GM19324 (cell line): ENCODE measurements around the gene RNF213.

ENCODE experiments used
- ATAC-seq: cut with Tn5 transposase; IDR thresholded peaks from one replicate; pipeline ENCODE4 v1.9.1; 2021; ENCODE audit warnings: mild to moderate bottlenecking, moderate library complexity; ENCODE audit not compliant: unreplicated experiment, low FRiP score

Gene RNF213

DNA sequence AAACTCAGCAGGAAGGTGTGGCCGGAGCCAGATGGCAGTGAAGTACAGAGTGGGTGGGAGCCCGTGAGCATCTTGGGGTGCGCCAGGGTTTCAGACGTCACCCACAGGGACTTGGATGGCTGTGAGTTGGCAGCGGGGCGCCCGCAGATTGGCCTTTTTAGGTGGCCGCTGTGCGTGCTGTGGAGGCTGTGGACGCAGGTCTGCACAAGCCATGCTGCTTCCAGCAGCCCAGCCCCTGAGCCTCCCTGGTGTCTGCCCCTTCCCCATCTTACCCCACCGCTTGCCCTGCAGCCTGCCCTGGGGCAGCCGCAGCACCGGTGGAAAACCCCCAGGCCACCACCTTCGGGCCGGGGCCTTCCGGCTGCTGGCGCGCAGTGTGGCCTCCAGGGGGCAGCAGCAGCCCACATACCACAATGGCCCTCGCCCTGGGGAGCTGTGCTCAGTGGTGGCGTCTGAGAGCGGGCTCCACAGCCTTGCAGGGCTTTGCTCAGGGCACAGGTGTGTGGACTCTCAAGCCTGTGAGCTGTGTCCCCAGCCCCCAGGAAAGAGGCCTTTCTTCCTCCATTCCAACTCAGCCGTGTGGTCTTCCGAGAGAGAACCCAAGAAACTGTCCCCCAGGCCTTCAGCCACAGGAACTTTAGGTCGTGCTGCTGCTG lies 166.1 kb downstream of the RNF213 start:
- no peak for ATAC-seq

DNA sequence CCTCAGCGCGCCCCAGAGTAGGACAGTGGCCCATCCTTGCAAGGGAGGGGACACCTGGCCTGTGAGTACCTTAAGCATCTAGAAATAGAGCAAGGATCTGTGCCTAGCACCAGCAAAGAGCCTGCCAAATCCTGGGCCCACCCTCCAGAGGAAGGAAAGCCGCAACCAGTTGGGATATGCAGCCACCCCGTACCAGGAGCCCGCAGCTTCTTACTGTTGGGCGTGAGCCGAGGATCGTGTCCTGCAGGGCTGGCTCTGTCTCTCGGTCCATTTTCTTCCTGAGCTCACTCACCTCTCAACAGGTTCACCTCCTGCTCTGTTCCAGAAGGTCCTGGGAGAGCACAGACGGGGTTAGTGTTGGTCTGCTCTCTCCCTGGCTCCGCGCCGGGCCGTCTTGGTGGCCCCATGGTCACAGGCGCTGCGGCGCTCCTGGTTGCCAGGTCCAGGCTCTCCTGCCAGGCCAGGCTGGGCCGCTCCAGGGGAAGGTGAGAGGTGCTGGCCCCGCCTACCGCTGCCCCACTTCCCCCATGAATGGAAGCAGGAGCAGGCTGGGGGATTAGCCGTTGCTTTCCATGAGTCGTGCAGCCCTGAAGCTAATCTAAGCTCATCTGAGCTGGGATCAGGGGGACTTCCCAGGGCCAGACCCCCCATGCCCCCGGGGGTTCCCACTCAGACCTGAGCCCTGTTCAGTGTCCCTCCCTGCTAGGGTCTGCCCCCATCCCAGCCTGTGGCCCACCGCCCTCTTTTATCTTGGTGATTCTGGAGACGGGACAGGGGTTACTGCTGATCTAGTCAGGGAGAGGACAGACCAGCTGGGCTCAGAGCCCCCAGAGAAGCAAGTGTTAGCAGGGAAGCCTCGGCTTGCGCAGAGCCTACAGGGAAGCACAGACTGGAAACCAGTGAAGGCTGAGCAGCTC lies 167.0 kb downstream of the RNF213 start:
- ATAC-seq = no peak

DNA sequence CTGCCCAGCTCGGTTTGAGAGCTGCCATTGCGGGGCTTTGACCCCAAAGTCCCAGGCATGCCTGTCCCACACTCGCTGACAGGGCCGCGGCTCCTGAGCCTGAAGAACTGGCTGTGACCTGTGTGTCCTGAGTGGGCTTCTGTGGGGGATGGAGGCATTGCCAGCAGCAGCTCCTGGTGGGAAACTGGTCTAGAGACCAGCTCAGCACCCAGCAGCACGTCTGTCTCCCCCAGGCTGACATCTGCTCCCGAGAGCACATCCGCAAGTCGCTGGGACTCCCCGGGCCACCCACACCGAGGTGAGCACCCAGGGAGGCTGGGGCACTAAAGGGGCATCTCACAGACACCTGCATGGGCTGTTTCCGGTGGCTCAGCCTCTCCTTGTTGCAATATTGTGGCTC lies 167.7 kb downstream of the RNF213 start:
- ATAC-seq = no peak

DNA sequence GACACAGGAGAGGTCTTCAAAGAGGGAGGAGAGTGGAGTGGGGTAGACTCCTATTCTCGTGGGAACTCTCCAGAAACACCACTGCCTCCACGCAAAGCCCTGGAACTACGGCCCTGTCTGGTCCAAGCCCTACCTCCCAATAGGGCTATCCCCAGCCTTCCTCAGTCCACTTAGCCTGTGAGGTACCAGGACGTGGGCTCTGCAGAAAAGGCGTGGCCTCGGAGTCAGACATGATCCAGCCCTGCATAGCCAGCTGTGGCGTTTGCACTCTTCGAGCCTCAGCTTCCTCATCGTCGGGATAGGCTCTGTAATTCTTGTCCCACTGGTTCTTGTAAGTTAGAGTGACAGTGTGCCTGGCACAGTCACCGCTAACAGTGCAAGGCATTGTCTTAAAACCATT lies 168.1 kb downstream of the RNF213 start:
- ATAC-seq = no peak

DNA sequence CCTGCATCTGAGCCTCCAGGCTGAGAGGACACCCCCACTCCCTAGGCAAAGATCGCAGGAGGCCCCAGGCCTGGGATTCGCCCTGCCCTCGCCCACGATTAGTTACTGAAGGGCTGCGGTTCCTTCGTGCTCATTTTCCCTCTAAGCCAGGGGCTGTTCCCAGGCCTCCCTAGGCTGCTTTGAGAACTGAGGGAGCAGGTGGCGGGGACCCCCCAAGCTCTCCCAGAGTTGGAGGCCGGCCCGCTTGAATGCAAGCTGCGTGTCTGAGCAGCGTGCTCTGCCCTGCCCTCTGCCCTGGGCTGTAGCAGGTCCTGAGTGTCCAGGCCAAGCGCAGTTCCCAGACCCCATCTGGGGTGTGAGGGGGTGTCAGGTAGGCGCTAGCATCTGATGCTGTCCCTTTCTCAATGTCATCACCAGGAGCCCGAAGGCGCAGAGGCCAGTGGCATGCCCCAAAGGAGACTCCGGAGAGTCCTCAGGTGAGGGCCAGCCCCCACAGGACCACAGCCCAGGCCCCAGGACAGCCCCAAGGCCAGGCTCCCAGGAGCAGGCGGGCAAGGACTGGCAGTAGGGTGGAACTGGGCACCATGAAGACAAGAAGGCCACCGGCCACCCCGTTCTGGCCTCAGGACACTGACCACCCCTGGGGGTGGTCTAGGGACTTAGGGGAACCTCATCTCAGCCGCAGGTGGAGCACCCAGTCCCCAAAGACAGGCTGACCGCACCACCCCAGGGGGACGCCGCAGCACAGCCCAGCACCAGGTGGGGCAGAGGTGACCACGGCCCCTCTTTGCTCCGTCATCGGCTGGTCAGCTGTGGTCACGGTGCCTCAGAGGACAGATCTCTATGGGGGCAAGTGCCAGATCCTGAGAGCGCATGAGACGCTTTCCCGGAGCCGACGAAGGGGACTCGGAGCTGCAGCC lies 169.0 kb downstream of the RNF213 start:
- no peak for ATAC-seq

DNA sequence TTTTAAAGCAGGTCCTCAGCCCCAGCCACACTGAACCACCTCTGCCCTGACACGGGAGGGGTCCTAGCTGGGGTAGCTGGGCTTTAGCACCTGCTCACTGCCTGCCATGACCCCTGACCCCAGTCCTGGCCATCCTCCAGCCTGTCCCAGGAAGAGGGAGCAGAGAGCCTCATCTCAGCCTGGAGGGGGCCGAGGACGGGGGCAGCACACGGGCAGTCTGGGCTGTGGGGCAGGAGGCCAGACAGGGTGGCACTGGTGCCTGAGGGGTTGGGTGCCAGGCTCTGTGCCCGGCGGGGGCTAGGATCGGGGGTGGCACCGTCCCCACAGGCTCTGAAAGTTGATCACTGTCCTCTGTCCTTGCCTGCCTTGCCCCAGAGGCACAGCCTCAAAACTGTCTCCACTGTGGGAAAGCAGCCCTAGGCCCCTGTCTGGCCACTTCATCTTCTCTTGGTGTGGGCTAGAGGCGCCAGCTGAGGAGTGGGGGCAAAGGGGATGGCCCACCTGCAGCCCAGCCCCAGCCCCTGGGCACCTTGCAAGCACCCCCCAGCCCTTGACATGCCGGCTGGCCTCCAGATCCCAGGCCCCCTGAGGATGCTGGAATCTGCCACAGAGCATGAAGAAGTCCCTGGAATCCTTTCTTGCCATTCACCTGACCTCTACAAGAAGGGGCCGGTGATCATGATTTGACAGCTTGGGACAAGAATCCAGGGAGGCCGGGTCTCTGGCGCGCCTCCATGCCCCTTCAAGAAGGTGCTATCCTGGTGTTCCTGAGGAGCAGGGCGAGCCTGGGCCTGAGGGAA lies 170.0 kb downstream of the RNF213 start:
- ATAC-seq = no peak

DNA sequence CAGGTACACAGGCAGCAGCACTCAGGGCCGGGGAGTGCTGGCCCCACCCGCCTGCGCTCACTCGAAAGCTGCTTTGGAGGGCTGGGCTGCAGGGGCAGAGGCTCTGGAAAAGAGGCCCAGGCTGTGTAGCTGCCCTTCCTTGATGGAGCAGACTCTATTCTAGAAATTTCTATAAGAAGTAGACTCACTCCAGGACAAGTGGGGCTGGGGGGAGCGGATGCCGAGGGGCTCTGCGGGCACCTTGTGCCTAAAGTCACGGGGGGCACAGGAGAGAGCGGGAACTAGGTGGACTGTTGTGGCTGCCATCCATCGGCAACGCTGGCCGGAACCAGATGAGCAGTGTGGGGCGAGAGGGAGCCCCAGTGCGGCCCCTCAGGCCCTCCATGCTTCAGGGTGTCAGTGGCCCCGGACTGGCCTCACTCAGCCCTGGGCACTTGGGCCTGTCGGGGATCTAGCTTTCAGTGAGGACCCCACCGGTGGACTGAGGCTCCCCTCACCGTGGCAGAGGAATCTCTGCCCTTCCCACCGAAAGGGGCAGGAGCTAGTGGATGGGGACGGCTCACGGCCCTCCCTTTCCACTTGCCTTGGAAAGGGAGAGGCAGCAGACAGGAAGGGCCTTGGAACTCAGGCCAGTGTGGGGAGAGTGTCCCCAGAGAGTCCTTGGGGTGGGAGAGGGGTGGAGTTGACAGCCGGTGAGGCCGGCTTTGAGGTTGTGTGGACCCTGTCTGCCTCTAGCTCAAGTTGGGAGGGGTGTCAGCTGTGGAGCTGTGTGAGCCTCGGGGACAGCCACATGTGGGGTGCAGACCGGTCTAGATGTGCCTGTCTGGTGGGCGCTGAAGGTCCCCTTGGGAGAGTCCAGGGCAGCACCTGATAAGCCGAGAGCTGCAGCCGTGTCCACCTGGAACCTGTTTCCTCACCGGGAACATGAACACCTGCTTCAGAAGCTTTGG lies 170.9 kb downstream of the RNF213 start:
- no peak for ATAC-seq

DNA sequence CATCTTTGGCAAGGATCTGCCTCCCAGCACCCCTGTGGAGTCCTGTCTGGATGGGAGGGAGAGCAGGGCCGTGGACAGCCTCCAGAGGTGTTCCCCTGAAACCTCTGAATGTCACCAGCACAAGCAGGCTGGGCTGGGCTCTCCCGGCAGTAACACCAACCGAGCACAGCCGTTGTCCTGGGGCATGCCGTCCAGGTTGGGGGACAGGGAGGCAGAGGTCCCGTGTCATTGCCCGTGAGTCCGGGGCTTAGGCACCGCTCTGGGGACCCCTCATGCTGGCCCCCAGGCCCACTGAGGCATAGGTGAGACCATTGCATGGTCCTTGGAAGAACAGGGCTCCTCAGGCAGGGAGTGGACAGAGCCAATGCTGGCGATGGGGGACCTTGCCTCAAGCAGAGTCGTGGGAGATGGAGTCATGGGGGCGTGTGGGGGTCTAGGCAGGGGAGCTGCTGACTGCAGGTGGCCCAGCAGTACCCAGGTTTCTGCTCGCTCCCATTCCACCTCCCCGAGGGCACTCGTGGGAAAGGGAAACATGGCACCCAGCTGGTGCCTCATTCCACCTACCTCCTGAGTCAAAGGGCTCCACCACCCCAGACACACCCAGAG lies 171.8 kb downstream of the RNF213 start:
- ATAC-seq = no peak

DNA sequence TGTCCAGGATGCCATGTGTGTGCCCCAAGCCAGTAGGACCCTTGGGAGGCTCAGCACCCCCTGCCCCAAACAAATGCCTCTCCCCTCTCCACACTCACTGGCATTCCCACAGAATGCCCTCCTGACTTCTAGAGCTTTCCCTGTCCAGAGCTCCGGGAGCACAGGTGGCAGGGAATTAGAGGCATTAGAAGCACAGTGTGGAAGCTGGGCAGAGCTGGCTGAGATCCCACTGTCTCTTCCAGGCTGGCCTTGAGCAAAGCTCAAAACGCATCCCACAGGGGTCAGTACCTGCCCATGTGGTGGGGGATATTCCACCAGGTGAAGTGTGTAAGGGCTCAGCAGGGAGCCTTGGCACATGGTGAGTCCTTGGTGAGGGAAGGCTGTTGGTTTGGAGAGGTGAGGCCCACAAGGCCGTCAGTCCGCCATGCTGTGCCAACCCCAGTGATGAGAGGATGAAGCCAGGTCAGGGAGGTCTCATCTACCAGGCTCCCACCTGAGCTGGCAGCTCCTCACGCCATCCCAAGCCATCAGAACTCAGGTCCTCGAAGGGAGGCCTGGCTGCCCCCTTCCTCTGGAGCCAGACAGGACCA lies 172.4 kb downstream of the RNF213 start:
- ATAC-seq = no peak

DNA sequence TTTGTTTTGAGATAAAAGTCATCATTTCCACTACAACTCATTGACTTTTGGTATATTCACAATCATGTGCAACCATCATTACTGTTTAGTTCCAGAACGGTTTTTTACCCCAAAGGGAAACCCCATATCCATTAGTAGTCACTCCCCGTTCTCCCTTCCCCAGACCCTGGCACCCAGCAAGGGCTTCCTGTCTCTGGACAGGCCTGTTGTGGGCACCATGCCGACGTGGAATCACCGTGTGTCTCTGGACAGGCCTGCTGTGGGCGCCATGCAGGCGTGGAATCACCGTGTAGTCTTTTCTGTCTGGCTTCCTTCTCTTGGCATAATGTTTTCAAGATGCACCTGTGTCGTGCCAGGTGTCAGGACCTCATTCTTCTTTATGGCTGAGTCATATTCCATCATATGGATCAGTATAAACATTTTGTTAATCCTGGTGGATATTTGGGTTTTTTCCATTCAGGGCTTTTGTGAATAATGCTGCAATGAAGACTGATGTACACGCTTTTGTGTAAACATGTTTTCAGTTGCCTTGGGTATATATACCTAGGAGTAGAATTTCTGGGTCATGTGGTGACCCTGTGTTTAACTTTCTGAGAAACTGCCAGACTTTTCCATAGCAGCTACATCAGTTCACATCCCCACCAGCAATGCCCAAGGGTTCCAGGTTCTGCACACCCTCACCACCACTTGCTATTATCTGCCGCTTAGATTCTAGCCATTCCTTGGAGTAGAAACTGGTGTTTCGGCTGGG lies 173.4 kb downstream of the RNF213 start:
- no peak for ATAC-seq

DNA sequence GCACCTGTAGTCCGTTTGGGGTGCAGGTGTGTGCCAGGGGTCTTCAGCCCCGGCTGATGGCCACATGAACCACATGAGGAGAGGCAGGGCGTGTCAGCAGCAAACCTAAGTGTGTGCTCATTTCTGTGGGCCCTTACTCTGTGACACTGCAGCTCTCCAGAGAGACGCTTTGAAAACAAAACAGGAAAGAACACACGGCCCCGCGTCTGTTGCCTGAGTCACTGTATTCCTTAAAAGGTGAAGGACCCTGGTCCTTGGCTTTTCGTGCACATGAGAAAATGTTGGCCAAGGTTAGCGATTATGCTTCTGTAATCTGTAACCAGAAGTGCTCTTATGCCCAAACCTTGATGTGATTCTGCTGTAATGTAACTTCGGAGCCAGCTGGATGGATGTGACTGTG lies 176.9 kb downstream of the RNF213 start:
- no peak for ATAC-seq

DNA sequence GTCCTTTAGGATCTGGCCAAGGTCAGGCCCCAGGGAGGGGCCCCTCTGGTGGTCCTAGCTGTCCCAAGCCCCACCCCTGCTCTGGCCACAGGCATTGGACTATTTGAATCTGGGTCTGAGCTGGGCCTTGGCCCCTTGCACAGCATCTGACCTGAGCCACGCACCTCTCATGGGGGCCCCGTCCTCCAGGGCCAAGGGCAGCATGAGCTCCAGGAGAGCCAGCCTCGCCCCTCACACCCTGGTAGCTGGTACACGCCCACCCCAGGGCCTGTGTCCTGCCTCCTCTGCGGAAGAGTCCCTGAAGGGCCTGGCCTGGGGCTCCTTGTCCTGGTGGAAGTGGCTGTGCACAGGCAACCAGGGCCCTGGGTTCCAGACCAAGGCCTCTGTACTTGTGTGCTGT lies 178.2 kb downstream of the RNF213 start:
- no peak for ATAC-seq

DNA sequence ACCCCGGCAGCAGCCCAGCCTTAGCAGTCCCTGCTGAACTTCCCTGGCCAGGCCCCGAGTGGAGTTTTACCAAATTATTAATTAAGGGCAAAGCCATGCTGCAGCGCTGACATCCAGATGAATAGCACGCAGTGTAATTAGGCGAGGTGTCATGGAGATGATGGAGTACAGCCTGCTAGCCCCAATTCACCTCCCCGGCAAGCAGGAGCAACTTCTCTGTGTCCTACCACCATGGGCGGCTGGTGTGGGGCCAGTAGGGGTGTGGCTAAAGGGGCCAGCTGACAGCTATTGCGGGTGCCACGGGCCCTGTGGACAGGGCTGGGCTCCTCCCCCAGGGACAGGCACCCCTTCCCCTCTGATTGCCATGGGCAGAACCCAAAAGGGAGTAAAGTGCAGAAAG lies 178.8 kb downstream of the RNF213 start:
- no peak for ATAC-seq

DNA sequence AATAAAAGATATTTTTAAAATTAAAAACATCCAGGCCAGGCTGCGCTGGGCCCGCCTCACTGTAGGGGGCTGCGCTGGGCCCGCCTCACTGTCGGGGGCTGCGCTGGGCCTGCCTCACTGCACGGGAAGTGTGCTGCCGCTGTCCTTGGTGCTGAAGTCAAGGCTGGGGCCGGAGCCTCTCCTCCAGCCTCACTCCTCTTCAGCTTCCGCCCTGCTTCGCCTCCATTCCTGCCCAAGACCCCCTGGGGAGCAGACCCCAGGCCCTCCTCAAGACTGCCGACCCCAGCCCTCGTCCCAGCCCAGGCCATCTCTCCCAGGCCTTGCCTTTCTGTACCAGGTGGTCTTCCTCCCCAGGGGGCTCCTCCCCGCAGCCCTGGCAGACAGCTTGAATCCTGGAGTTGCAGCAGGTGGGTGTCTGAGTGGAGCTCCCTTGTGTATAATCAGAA lies 180.5 kb downstream of the RNF213 start:
- no peak for ATAC-seq

DNA sequence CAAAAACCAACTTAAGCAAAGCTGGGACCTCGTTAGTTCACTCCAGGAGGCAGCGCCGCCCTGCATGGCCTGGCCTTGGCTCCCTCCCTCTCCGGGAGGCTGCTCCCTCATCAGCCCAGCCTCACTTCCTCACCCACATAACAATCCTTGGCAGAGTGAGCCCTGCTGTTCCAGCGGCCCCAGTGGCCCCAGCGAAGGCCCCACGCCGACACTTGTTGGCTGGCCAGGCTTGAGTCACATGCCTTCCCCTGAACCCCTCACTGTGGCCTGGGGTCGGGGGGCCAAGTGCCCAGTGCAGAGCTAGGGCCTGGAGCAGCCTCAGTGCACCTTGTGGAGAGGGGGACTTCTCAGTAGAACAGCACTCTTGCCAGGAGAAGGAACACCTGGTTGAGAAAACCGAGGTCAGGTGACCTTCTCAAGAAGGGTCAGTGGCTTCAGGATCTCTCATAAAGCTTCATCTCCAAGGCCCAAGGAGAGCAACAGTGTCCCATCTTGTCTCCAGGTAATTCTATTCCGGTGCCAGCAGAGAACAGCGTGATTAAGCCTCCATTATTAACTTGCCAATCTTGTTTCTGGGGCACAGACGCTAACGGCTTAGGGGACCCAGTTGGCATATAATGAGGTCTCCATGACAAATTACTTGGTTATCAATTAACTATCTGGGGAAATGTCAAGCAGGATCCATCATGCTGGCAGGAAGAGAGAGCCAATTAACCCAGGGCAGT lies 181.1 kb downstream of the RNF213 start:
- no peak for ATAC-seq

DNA sequence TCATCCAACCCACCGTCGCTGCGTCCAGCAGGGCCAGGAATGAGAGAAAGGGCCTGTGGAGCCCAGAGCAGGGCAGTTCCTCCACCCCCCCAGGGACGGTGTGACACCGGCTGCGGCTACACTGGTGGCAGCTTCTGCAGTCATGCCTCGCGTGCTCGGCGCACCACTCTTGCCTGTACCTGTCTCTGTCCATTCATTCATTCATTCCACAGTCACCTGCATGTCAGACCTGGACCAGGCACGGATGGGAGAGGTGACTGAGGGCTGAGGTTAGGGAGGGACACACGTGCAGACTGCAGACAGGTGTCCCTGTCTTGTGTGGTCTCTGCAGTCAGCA lies 181.6 kb downstream of the RNF213 start:
- ATAC-seq = no peak

DNA sequence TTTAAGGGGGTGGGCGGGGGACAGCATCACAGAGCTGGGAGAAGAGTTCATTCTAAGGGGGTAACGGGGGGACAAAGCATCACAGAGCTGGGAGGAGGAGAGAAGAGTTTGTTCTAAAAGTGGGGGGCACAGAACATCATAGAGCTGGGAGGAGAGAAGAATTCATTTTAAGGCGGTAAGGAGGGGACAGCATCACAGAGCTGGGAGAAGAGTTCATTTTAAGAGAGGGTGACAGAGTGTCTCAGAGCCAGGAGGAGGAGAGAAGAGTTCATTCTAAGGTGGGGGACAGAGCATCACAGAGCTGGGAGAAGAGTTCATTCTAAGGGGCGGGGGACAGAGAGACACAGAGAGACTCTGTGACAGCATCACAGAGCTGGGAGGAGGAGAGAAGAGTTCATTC lies 182.1 kb downstream of the RNF213 start:
- no peak for ATAC-seq
